Inflammatory macrophage treated with lipopolysaccharide for 1 hour (primary cell): ENCODE measurements around the gene LCN6.
"Not testable (repeated sequence)": the region's sequence is repeated elsewhere in the genome, so short reads cannot be mapped to it uniquely, and the experiment has no call there.

Experiments
- DNase-seq, 2 donors: peaks; one replicate each; pipeline ENCODE4 v3.0.0-alpha.2; 2020 to 2022

LCN6 gene

GRCh38 chr9:136704741-136705140 is 43.6 kb downstream of the LCN6 start:
- DNase-seq, result not testable (repeated sequence)

GRCh38 chr9:136703276-136703860 is 45.0 kb downstream of the LCN6 start:
- DNase-seq, result peak; percentile 42 to 65

GRCh38 chr9:136701668-136702053 is 46.7 kb downstream of the LCN6 start:
- DNase-seq, result no peak

- DNase-seq, result peak; percentile 57 to 79
These were observed 47.2 kb downstream of the LCN6 start for GRCh38 chr9:136700959-136701667.

GRCh38 chr9:136700304-136700703 is 48.0 kb downstream of the LCN6 start:
- DNase-seq, result no peak

GRCh38 chr9:136698635-136699246 is 49.6 kb downstream of the LCN6 start:
- DNase-seq, result no peak

GRCh38 chr9:136697821-136698526 is 50.4 kb downstream of the LCN6 start:
- peak; percentile 83 to 84 for DNase-seq

GRCh38 chr9:136697146-136697820 is 51.0 kb downstream of the LCN6 start:
- DNase-seq, result no peak

- DNase-seq, result no peak
These were observed 51.8 kb downstream of the LCN6 start for GRCh38 chr9:136696502-136696901.

- DNase-seq, result no peak
These were observed 52.4 kb downstream of the LCN6 start for GRCh38 chr9:136695955-136696354.

GRCh38 chr9:136695435-136695895 is 52.9 kb downstream of the LCN6 start:
- DNase-seq, result no peak

GRCh38 chr9:136694872-136695247 is 53.5 kb downstream of the LCN6 start:
- no peak for DNase-seq

- DNase-seq, result peak; percentile 33 to 81
These were observed 54.0 kb downstream of the LCN6 start for GRCh38 chr9:136694163-136694871.
